ENCODE results near the gene PC. TPM values are rescaled to one million over a fixed set of nuclear protein-coding genes. Genes with fewer than 3 reads are reported as not detected.

PC gene
- total and polyA plus RNA-seq, 9 of the 15 experiments (the other 6 are each of a cell fraction or from before 2014, with no cell fraction given): 0.94 to 38.0 (median 8.7) TPM

GRCh38 chr11:66856496-66857233 lies 101.5 kb downstream of the PC start, which contains the start of gene LRFN4 (continued):
- TF ChIP-seq MYNN (IDR thresholded peaks at IDR 0.05): 0 out of 2 replicates have a peak, but pooled peaks have one; percentile 65
- TF ChIP-seq MYNN (CRISPR knock-in tag; IDR thresholded peaks at IDR 0.05): no peak
- TF ChIP-seq ZNF395 (CRISPR knock-in tag; IDR thresholded peaks at IDR 0.05): peak; percentile 71
- no peak for TF ChIP-seq RFX7 (CRISPR knock-in tag; IDR thresholded peaks at IDR 0.05)
- TF ChIP-seq EGR1 (conservative IDR thresholded peaks at IDR 0.05): peak; percentile 92
- TF ChIP-seq KDM2B (CRISPR knock-in tag; IDR thresholded peaks at IDR 0.05): 0 out of 2 replicates have a peak, but pooled peaks have one; percentile 56
- TF ChIP-seq, protein P1, sequence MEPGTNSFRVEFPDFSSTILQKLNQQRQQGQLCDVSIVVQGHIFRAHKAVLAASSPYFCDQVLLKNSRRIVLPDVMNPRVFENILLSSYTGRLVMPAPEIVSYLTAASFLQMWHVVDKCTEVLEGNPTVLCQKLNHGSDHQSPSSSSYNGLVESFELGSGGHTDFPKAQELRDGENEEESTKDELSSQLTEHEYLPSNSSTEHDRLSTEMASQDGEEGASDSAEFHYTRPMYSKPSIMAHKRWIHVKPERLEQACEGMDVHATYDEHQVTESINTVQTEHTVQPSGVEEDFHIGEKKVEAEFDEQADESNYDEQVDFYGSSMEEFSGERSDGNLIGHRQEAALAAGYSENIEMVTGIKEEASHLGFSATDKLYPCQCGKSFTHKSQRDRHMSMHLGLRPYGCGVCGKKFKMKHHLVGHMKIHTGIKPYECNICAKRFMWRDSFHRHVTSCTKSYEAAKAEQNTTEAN (CRISPR knock-in tag; IDR thresholded peaks at IDR 0.05): no peak
- TF ChIP-seq ELK3 (CRISPR knock-in tag; IDR thresholded peaks at IDR 0.05): no peak
- TF ChIP-seq MBD2 (IDR thresholded peaks at IDR 0.05; ENCODE audit: borderline replicate concordance, low read depth): no peak
- TF ChIP-seq SAP30 (IDR thresholded peaks at IDR 0.05; ENCODE audit: borderline replicate concordance, insufficient read depth, low read depth, low read length, poor library complexity, severe bottlenecking): peak; percentile 64
- TF ChIP-seq SIN3B (IDR thresholded peaks at IDR 0.05; ENCODE audit: low read depth): no peak
- TF ChIP-seq ZNF644 (tag; IDR thresholded peaks at IDR 0.05; ENCODE audit: low read depth): 0 out of 2 replicates have a peak, but pooled peaks have one; percentile 51
- TF ChIP-seq GATAD2B (IDR thresholded peaks at IDR 0.05; ENCODE audit: borderline replicate concordance): 0 out of 2 replicates have a peak, but pooled peaks have one; percentile 56
- TF ChIP-seq, protein P2, sequence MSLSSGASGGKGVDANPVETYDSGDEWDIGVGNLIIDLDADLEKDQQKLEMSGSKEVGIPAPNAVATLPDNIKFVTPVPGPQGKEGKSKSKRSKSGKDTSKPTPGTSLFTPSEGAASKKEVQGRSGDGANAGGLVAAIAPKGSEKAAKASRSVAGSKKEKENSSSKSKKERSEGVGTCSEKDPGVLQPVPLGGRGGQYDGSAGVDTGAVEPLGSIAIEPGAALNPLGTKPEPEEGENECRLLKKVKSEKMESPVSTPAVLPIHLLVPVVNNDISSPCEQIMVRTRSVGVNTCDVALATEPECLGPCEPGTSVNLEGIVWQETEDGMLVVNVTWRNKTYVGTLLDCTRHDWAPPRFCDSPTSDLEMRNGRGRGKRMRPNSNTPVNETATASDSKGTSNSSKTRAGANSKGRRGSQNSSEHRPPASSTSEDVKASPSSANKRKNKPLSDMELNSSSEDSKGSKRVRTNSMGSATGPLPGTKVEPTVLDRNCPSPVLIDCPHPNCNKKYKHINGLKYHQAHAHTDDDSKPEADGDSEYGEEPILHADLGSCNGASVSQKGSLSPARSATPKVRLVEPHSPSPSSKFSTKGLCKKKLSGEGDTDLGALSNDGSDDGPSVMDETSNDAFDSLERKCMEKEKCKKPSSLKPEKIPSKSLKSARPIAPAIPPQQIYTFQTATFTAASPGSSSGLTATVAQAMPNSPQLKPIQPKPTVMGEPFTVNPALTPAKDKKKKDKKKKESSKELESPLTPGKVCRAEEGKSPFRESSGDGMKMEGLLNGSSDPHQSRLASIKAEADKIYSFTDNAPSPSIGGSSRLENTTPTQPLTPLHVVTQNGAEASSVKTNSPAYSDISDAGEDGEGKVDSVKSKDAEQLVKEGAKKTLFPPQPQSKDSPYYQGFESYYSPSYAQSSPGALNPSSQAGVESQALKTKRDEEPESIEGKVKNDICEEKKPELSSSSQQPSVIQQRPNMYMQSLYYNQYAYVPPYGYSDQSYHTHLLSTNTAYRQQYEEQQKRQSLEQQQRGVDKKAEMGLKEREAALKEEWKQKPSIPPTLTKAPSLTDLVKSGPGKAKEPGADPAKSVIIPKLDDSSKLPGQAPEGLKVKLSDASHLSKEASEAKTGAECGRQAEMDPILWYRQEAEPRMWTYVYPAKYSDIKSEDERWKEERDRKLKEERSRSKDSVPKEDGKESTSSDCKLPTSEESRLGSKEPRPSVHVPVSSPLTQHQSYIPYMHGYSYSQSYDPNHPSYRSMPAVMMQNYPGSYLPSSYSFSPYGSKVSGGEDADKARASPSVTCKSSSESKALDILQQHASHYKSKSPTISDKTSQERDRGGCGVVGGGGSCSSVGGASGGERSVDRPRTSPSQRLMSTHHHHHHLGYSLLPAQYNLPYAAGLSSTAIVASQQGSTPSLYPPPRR (CRISPR knock-in tag; IDR thresholded peaks at IDR 0.05; ENCODE audit: borderline replicate concordance): no peak
- TF ChIP-seq MEF2A (IDR thresholded peaks at IDR 0.05; ENCODE audit: control insufficient read depth, low read depth, low read length): no peak
- peak; percentile 58; the same call in 1 of the 2 replicates for TF ChIP-seq CBX1 (IDR thresholded peaks at IDR 0.05; ENCODE audit: low read depth)
- TF ChIP-seq, protein P3, sequence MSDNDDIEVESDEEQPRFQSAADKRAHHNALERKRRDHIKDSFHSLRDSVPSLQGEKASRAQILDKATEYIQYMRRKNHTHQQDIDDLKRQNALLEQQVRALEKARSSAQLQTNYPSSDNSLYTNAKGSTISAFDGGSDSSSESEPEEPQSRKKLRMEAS (CRISPR knock-in tag; IDR thresholded peaks at IDR 0.05): peak; percentile 66; the same call in 1 of the 2 replicates
